GM12872 (cell line): ENCODE results near the gene CTSS.

Source experiments
- TF ChIP-seq, protein P1 (sequence below): IDR thresholded peaks from 3 replicates; pipeline ENCODE4 v1.5.1; 2011; ENCODE audit warnings: low read depth, mild to moderate bottlenecking, low read length, moderate library complexity; ENCODE audit not compliant: insufficient read depth

CTSS gene

DNA sequence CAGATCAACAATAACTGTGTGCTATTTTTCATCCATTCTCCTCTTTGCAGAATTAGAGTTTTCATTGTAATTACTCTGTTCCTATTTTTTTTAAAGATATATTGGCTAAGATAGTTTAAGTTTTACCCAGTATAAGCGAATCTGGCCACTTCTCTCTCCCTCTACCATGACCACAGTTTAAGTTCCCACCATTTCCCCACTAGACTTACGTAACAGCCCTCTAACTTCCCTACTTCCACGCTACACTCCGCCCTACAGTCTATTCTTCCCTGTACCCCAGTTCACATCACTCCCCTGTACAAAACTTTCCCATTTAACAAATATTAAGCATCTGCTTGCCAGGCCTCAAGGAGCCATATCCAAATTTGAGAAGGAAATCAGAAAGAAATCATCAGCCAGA is 26.0 kb upstream of the CTSS start:
- TF ChIP-seq, protein P1, sequence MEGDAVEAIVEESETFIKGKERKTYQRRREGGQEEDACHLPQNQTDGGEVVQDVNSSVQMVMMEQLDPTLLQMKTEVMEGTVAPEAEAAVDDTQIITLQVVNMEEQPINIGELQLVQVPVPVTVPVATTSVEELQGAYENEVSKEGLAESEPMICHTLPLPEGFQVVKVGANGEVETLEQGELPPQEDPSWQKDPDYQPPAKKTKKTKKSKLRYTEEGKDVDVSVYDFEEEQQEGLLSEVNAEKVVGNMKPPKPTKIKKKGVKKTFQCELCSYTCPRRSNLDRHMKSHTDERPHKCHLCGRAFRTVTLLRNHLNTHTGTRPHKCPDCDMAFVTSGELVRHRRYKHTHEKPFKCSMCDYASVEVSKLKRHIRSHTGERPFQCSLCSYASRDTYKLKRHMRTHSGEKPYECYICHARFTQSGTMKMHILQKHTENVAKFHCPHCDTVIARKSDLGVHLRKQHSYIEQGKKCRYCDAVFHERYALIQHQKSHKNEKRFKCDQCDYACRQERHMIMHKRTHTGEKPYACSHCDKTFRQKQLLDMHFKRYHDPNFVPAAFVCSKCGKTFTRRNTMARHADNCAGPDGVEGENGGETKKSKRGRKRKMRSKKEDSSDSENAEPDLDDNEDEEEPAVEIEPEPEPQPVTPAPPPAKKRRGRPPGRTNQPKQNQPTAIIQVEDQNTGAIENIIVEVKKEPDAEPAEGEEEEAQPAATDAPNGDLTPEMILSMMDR: no peak

DNA sequence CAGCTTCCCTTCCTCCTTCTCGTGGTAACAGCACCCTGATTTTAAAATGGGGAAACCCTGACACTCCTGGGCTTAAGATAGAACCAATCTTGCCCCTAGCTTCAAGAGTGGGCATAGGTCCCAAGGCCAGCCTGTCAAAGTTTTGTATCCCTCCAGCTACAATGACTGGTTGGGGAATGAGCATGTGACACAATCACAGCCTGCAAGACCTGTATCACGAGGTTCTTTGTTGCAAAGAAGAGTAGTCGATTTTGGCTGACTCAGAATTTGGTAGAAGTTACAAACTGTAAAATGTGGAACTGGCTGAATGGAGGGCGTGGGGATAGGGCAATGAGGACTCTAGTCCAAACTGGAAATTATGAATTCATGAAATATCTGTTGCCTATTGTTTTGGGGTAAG is 23.8 kb upstream of the CTSS start:
- TF ChIP-seq, protein P1: no peak

DNA sequence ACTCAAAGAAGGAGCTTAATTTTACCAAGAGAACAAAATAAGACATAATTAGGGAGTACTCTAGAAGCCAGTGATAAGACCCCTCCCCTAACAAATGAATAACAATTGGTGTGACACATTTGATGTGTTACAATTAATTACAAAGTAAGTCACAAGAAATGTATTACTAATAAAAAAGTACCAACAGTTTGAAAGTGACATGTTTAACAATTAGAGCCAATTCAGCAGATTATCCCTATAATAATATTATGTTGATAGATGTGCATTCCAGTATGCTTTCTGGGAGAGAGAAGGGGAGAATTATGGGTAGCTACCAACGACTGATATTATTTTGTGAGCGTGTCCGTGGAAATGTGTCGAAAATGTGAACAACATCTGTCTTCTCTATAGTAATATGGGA is 23.4 kb upstream of the CTSS start:
- TF ChIP-seq, protein P1: no peak

DNA sequence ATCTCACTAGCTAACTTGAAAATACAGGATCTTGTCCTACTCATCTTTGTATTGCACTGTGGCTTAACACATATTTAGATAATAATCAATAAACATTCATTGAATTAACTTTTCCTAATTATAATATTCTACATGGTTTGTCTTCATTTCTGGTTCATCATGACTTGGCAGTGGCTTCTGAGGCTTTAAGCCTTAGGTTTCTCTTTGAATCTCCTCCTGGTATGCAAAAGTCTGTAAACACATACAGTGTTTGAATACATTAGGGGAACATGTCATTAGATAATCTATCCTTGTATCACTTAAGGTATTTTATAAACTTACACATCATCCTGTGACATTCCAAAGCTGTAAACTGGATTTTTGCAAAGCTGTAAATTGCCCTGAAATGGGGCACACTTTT is 21.9 kb upstream of the CTSS start:
- TF ChIP-seq, protein P1: no peak

DNA sequence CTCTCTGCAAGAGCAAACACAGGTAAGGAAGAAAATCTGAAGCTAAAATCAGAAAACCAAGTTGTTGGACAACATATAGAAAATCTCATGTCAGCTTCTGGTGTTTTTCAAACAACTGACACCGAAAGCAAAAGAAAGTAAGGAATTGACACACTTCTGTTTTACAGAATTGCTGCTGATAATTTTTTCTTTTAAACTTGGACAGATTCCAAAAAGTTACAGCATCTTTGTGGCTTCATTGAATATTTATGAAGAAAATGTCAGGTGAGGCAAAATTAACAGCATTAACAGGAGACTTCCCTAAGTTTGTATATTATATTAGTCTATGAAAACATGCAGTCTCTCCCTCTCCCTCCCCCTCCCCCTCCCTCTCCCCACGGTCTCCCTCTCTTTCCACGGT is 14.9 kb upstream of the CTSS start:
- TF ChIP-seq, protein P1: no peak

DNA sequence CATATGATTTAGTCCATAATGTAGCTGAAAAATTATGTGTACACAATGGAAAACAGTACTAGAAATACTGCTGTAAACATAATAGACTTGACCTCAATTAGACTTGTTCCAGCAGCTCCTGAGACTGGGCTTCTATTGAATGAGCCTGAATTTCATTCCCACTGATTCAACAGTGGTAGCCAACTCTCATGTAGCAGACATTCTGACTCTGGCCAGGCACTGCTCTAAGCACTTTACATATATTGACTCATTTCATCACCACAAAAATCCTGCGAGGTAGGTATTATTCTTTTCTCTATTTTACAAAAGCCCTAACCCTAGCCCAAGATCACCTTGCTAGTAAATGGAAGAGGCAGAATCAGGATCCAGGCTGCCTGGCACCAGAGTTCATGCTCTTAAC is 12.8 kb upstream of the CTSS start:
- TF ChIP-seq, protein P1: no peak

DNA sequence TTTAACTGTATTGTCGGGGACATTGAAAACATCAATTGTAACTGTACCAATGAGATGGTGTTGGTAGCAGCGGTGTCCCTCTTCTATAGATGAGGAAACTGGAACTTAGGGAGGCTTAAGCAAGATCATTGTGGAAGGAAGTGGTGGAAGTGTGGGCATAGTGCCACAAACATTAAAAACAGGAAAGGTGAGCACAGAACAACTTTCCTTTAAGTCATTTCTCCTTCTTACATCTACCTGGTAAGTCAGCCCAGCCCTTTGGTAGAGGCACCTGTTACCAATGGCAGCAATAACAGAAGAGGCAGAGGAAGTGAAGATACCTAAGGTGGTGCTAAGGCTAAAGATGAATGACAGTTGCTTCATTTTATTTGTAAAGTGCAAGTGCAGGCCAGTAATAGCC is 12.0 kb upstream of the CTSS start:
- TF ChIP-seq, protein P1: no peak

DNA sequence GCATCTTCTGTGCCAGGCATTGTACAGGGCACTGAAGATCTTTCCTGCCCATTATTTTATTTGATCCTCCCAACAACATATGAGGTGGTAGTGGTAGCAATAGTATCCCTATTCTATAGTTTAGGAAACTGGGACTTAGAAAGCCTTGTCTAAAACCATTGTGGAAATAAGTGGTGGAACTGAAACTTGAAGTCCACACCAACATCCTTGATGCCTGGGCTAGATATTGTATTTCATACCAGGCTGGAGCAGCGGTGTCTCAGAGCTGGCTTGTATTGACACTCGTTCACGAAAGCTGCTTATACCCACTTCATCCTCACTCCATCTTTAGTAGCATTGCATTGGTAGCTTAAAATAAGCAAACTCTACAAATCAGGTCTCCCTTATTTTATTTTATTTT is 9.7 kb upstream of the CTSS start:
- TF ChIP-seq, protein P1: no peak
